Natural killer cell (primary cell): ENCODE measurements around the gene EYS. TPM values are rescaled to one million over a fixed set of nuclear protein-coding genes. Genes with fewer than 3 reads are reported as not detected.

Experiments
- ATAC-seq, 3 donors: fragments of 150-1000 bp in 2 of 3; fragments of 200-7000 bp in 1 of 3; cut with Tn5 transposase; 1 replicate in 1 of 3; 2 replicates in 2 of 3; pipeline ENCODE4 v1.10.0; 2021; ENCODE audit warnings: mild to moderate bottlenecking in 2 of 3, moderate library complexity in 2 of 3
- DNase-seq, 2 donors: peaks; one replicate each; pipeline versions ENCODE4 v3.0.0 to v3.0.0-alpha.2; 2013 to 2021; ENCODE audit warnings: mixed read lengths in 1 of 2
- H3K27ac ChIP-seq: one replicate; pipeline ENCODE4 v1.5.1; 2013; ENCODE audit warnings: mild to moderate bottlenecking, low read length
- H3K27me3 ChIP-seq: one replicate; pipeline ENCODE4 v1.6.1; 2013; ENCODE audit warnings: low read length; ENCODE audit not compliant: control insufficient read depth, insufficient read depth
- H3K36me3 ChIP-seq: one replicate; pipeline ENCODE4 v1.6.1; 2013; ENCODE audit warnings: low read length; ENCODE audit not compliant: control insufficient read depth, insufficient read depth
- H3K4me1 ChIP-seq: one replicate; pipeline ENCODE4 v1.6.1; 2013; ENCODE audit warnings: low read length; ENCODE audit not compliant: control insufficient read depth, insufficient read depth
- H3K4me3 ChIP-seq: one replicate; pipeline ENCODE4 v1.5.1; 2013; ENCODE audit warnings: low read length
- H3K9me3 ChIP-seq: one replicate; pipeline ENCODE4 v1.6.1; 2013; ENCODE audit warnings: low read length; ENCODE audit not compliant: control insufficient read depth, insufficient read depth
- H3K27ac Mint-ChIP-seq, 2 donors: one replicate each; pipeline ENCODE4 v1.8.0; 2022; ENCODE audit warnings: mild to moderate bottlenecking in 2 of 2, mixed read lengths in 2 of 2, moderate library complexity in 1 of 2
- H3K27me3 Mint-ChIP-seq, 2 donors: one replicate each; pipeline ENCODE4 v1.8.0; 2022; ENCODE audit warnings: low read depth in 2 of 2, mixed read lengths in 2 of 2
- H3K36me3 Mint-ChIP-seq: one replicate; pipeline ENCODE4 v1.8.0; 2022; ENCODE audit warnings: mixed read lengths
- H3K4me1 Mint-ChIP-seq, 2 donors: one replicate each; pipeline ENCODE4 v1.8.0; 2022; ENCODE audit warnings: mixed read lengths in 2 of 2
- H3K4me3 Mint-ChIP-seq: one replicate; pipeline ENCODE4 v1.8.0; 2022; ENCODE audit warnings: mild to moderate bottlenecking, moderate library complexity, mixed read lengths
- H3K9me3 Mint-ChIP-seq, 2 donors: one replicate each; pipeline ENCODE4 v1.8.0; 2022; ENCODE audit warnings: mixed read lengths in 2 of 2
- WGBS: methylation state at CpG from one replicate; pipeline ENCODE4 v1.1.7; 2013; ENCODE audit warnings: missing lambda C conversion rate; ENCODE audit not compliant: insufficient coverage; 5-methylcytosine and 5-hydroxymethylcytosine counted together
- intact Hi-C: fragments of 100-400 bp; cut with micrococcal nuclease; formaldehyde crosslinking; loops from one replicate; pipeline ENCODE4 v1.14.2; 2022
- total RNA-seq, 4 donors: library from RNA; stranded (reverse); fragments of 120-200 nt in 1 of 4; gene quantifications; one replicate each; pipeline versions ENCODE4 v1.2.3 to v1.2.4, GENCODE V29; 2013 to 2022
- TF ChIP-seq, protein P1 (sequence below): fragments of 200-600 bp; IDR thresholded peaks from one replicate; pipeline ENCODE4 v1.8.0; 2022; ENCODE audit warnings: antibody characterized with exemption

EYS gene
- total RNA-seq, 3 donors from 2014 or later (not counting 1 experiment from before 2014, with no cell fraction given) = 0.55 TPM; not detected in 2

DNA sequence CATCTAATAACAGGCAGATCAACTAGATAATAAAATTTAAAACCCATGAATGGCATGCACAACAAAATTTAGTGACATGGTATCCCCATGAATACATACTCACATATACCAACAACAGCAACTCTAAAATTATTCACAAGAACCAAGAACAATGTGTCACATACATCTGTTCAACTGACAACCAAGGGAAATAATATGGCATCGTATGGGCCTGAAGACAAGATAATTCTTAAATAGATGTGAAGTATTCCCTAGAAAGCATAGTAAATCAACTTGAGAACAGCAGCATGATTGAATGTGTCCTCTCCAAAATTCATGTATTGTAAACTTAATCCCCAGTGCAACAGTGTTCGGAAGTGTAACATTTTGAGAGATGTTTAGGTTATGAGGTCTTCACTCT lies 635.5 kb downstream of the EYS start:
- Histone ChIP-seq H3K27me3 (no peaks in the 10 kb centered on the region), H3K36me3 (no peaks in the 10 kb centered on the region), H3K9me3 (no peaks in the 10 kb centered on the region), H3K4me3 (no peak overlapping the region), H3K4me1 (no peaks in the 10 kb centered on the region), H3K27ac (no peak overlapping the region)
- Mint-ChIP-seq H3K9me3 (peaks cover 26 to 31% of the 10 kb centered on the region in 2 donors), H3K27ac (no peak overlapping the region), H3K27me3 (no peaks in the 10 kb centered on the region), H3K36me3 (peaks cover 17% of the 10 kb centered on the region), H3K4me1 (no peaks in the 10 kb centered on the region), H3K4me3 (no peak overlapping the region)
- ATAC-seq (no peak), DNase-seq (no peak)
- no CpG with 5 or more reads among the region's 2 CpGs for WGBS
- intact Hi-C loops = no loop called here
- TF ChIP-seq, protein P1, sequence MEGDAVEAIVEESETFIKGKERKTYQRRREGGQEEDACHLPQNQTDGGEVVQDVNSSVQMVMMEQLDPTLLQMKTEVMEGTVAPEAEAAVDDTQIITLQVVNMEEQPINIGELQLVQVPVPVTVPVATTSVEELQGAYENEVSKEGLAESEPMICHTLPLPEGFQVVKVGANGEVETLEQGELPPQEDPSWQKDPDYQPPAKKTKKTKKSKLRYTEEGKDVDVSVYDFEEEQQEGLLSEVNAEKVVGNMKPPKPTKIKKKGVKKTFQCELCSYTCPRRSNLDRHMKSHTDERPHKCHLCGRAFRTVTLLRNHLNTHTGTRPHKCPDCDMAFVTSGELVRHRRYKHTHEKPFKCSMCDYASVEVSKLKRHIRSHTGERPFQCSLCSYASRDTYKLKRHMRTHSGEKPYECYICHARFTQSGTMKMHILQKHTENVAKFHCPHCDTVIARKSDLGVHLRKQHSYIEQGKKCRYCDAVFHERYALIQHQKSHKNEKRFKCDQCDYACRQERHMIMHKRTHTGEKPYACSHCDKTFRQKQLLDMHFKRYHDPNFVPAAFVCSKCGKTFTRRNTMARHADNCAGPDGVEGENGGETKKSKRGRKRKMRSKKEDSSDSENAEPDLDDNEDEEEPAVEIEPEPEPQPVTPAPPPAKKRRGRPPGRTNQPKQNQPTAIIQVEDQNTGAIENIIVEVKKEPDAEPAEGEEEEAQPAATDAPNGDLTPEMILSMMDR = no peak

- no peaks in the 10 kb centered on the region for H3K36me3 ChIP-seq
- WGBS = 91% methylated on average over 1 of the region's 1 CpG
- Mint-ChIP-seq H3K27me3 (no peaks in the 10 kb centered on the region), H3K36me3 (peaks cover 10% of the 10 kb centered on the region), H3K4me3 (no peak overlapping the region), H3K9me3 (peaks cover 18 to 30% of the 10 kb centered on the region in 2 donors), H3K27ac (no peak overlapping the region), H3K4me1 (no peaks in the 10 kb centered on the region)
- no peak for ATAC-seq
- TF ChIP-seq, protein P1 = no peak
- intact Hi-C loops = no loop called here
- H3K4me1 ChIP-seq = no peaks in the 10 kb centered on the region
- no peaks in the 10 kb centered on the region for H3K9me3 ChIP-seq
- no peak for DNase-seq
- no peaks in the 10 kb centered on the region for H3K27me3 ChIP-seq
- no peak overlapping the region for H3K27ac ChIP-seq
- H3K4me3 ChIP-seq = no peak overlapping the region
These were observed 642.2 kb downstream of the EYS start for GRCh38 chr6:65064844-65065243.

DNA sequence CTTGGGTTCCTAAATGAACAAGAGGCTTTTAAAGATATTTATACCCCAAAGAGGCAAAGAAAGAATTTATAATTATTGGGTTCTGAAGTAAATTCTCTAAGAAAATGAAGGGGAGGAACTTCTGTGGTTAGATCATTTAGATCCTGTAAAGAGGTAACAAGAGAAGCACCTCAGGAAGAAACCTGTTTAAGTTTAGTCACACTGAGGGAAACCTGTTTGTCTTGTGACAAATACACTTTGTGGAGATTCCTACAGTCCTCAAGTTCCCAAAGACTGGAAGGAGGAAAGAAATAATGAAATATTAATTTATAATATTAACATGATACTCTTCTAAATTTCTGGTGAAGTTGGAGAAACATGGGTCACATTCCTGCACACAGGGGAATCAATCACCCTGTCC lies 647.5 kb downstream of the EYS start:
- intact Hi-C loops = no loop called here
- Mint-ChIP-seq H3K36me3 (no peaks in the 10 kb centered on the region), H3K9me3 (peaks cover 12 to 20% of the 10 kb centered on the region in 2 donors), H3K27me3 (no peaks in the 10 kb centered on the region), H3K4me1 (no peaks in the 10 kb centered on the region), H3K4me3 (no peak overlapping the region), H3K27ac (no peak overlapping the region)
- peaks cover 4% of the 10 kb centered on the region for H3K9me3 ChIP-seq
- H3K36me3 ChIP-seq = no peaks in the 10 kb centered on the region
- no peaks in the 10 kb centered on the region for H3K4me1 ChIP-seq
- no peak overlapping the region for H3K27ac ChIP-seq
- H3K4me3 ChIP-seq = no peak overlapping the region
- H3K27me3 ChIP-seq = no peaks in the 10 kb centered on the region
- TF ChIP-seq, protein P1 = no peak
- DNase-seq = no peak
- no peak for ATAC-seq

GRCh38 chr6:65055545-65055944 lies 651.5 kb downstream of the EYS start:
- H3K36me3 ChIP-seq = no peaks in the 10 kb centered on the region
- no peak overlapping the region for H3K27ac Mint-ChIP-seq
- no peak overlapping the region for H3K4me3 ChIP-seq
- peaks cover 7 to 8% of the 10 kb centered on the region in 2 donors for H3K9me3 Mint-ChIP-seq
- H3K27me3 ChIP-seq = no peaks in the 10 kb centered on the region
- no CpG with 5 or more reads among the region's 1 CpG for WGBS
- TF ChIP-seq, protein P1 = no peak
- H3K36me3 Mint-ChIP-seq = no peaks in the 10 kb centered on the region
- ATAC-seq (no peak), DNase-seq (no peak)
- no peaks in the 10 kb centered on the region for H3K4me1 Mint-ChIP-seq
- no peaks in the 10 kb centered on the region for H3K4me1 ChIP-seq
- H3K27ac ChIP-seq = no peak overlapping the region
- H3K9me3 ChIP-seq = peaks cover 4% of the 10 kb centered on the region
- H3K4me3 Mint-ChIP-seq = no peak overlapping the region
- intact Hi-C loops = no loop called here
- H3K27me3 Mint-ChIP-seq = no peaks in the 10 kb centered on the region
